Superior temporal gyrus (tissue), 1 donor: Measurements from ENCODE around the gene SERPINB5.
A peak's percentile ranks its signal among the peaks of the same experiment; 100 is the strongest.

Source experiments
- DNase-seq: peaks from one replicate; pipeline ENCODE4 v3.0.0-alpha.2; 2016; ENCODE audit errors: extremely low spot score

SERPINB5 gene

DNA sequence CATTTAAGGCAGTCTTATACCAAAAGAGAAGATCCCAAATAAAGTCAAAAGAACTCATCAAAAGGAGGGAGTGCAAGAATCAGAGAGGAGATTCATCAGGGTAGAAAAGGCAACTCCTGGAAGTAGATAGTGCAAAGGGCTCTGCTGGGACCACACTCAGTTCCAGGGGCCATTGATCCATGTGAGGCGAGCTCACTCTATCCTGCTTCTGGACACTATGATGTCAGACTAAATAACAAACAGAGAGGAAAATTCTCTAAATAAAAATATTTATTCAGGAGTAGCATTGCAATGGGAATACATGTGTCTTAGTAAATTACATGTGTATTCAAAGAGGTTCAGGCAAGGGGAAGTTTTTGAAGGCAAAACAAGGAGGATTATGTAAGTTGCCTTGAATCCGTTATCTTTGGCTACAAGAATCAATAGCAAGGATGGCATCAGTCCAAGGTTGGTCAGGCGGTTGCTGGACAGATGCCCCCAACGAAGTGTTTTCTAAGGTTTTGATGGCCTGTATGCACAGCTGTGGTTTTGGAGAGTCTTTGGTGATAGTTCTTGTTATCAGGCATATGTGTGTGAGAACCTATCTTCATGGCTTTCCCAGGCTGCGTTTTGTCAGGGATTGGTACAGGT is 52.2 kb downstream of the SERPINB5 start:
- no peak for DNase-seq

- DNase-seq, result no peak
Observed at GRCh38 chr18:63532471-63532870, 55.7 kb downstream of the SERPINB5 start.

DNA sequence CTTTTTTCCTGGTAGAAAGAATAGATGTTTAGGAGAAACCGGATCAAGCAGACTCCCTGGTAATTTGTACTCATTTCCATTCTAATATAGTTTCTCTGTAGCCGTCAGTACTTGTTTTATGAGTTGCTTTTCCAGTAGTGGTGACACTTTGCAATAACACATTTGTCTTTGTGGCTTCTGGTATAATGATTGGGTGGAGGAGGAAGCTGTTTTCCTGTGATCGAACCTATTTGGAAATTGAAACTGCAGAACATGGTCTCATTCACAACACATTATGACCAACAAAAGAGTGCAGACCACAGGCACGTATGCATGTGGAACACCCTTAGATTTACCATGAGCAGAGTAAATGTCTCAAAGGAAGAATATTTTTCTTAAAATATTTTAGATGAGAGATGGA is 57.9 kb downstream of the SERPINB5 start:
- DNase-seq, result no peak

DNA sequence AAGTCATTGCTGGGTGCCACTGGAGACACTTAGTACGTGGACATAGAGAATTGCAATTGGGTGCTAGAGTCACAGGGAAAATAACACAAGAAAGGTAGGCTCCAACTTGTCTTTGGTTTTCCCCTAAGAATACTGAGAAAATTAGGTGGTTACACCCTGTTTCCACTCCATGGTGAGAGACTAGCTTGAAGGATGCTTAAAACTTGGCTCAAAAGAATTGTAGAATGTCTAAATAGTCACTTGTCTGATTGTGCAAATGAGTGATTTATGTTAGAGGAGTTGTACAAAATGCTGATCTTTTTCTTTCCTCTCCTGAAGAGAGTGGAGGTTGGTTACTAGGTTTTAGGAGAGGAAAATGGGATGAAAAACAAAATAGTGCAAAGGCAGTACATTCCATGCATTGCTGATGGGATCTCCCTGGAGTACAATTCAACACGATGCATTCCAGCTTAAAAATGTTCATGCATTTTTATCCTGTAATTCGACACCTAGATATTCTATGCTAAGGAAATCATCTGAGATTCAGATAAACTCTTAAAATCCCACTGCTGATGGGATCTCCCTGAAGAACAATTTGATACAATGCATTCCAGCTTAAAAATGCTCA is 63.2 kb downstream of the SERPINB5 start:
- no peak for DNase-seq

- DNase-seq, result no peak
Observed at GRCh38 chr18:63542069-63542468, 65.3 kb downstream of the SERPINB5 start, which contains the start of gene SERPINB12. TSS of gene SERPINB12 (plus strand) at chr18:63542369. CDS start at chr18:63556160, 13,791 bp downstream.

DNA sequence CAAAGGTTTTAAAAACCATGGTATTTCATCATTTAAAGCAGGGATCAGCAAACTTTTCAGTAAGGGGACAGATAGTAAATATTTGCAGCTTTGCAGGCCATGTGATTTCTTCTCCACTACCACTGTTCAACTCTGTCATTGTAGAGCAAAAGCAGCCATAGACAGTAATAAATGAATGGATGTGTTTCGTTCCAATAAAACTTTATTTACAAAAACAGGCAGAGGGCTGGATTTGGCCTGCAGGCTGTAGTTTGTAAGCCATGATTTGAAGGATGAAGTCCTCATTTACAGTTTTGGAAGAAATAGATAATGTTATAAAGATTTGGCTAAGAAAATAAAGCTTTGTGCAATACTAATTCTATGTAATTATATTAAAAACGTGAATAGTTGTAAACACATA is 67.3 kb downstream of the SERPINB5 start:
- DNase-seq, result no peak

- DNase-seq, result no peak
Observed at GRCh38 chr18:63545000-63545399, 68.2 kb downstream of the SERPINB5 start.

GRCh38 chr18:63550068-63550467 is 73.3 kb downstream of the SERPINB5 start:
- DNase-seq, result peak; percentile 19

- no peak for DNase-seq
Observed at GRCh38 chr18:63551769-63552168, 75.0 kb downstream of the SERPINB5 start.

DNA sequence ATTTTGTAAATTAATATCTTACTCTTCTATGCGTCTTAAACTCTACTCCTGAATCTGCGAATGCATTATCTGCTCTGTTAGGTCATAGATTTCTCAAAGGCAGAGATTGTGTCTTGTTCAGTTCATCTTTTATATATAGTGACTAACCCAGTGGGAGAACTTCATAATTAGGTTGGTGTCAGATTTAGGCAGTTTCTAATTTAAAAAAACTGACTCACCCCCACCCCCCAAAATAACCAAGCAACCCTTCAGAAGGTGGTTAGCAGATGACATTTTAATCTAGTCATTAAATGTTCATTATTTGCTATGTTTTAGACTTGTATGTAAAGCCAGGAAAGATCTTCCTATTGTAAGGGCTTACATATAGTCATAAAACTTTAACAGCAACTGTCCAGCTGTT is 75.8 kb downstream of the SERPINB5 start:
- DNase-seq, result no peak

DNA sequence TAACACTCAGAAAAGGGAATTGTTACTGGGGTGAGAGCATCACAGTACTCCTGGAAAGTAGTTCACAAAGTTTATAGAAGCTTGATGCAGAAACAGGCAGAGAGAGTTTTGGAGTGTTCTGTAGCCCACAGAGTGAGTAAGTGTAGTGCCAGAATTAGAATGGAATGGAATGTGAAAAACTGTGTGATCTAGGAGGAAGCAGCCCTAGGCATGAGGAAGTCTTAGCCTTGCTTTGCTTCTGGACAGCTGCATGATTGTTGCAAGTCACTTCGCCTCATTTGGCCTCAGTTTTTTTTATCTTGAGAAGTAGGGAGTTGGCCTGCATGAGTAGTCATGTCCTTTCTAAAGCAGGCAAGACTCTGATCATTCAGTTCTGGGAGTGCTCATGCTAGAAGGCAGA is 76.3 kb downstream of the SERPINB5 start:
- DNase-seq, result no peak
